ENCODE data around the gene TMEM129. TPM values are rescaled to one million over a fixed set of nuclear protein-coding genes. Genes with fewer than 3 reads are reported as not detected.

Gene TMEM129
- total and polyA plus RNA-seq, 11 donors: 28.6 to 73.3 (median 37.2) TPM

DNA sequence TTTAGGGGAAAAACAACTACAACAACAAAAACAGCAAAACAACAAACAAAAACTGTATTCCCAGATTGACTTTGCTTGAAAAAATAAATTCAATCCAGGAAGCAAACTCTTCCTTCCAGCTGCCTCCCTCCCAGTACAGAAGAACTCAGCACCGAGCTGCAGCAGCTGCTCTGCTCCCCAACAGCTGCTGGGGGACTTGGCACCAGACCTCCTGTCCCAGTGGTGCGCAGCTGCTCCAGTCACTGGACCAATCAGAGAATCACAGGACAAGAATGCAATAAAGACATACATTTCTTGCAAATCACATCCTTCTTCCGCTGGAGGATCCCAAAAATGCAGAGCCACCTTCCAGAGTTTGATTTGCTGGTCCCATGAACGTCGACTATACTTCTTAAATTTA is 25.2 kb downstream of the TMEM129 start:
- Histone ChIP-seq H3K27ac (no peak overlapping the region), H3K9me3 (no peaks in the 10 kb centered on the region), H3K4me1 (no peaks in the 10 kb centered on the region), H3K27me3 (no peaks in the 10 kb centered on the region), H3K36me3 (peaks cover 0 to 99% (median 89%) of the 10 kb centered on the region in 9 donors), H3K4me3 (no peak overlapping the region)
- peak in 1 of 4 donors; percentile 52 for ATAC-seq
- no peak for DNase-seq
- intact Hi-C loops (cut with DNase I): loop anchor here in 2 of 10 donors (2.0 kb wide), 1 partner anchor 33 kb away; no protein-coding TSS in a partner anchor
- TF ChIP-seq POLR2A (IDR thresholded peaks at IDR 0.05): no peak
- TF ChIP-seq, protein P1, sequence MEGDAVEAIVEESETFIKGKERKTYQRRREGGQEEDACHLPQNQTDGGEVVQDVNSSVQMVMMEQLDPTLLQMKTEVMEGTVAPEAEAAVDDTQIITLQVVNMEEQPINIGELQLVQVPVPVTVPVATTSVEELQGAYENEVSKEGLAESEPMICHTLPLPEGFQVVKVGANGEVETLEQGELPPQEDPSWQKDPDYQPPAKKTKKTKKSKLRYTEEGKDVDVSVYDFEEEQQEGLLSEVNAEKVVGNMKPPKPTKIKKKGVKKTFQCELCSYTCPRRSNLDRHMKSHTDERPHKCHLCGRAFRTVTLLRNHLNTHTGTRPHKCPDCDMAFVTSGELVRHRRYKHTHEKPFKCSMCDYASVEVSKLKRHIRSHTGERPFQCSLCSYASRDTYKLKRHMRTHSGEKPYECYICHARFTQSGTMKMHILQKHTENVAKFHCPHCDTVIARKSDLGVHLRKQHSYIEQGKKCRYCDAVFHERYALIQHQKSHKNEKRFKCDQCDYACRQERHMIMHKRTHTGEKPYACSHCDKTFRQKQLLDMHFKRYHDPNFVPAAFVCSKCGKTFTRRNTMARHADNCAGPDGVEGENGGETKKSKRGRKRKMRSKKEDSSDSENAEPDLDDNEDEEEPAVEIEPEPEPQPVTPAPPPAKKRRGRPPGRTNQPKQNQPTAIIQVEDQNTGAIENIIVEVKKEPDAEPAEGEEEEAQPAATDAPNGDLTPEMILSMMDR (IDR thresholded peaks at IDR 0.05): no peak
- 73 to 80% (median 75%) methylated on average over 5 of the region's 5 CpGs for WGBS, 4 donors

DNA sequence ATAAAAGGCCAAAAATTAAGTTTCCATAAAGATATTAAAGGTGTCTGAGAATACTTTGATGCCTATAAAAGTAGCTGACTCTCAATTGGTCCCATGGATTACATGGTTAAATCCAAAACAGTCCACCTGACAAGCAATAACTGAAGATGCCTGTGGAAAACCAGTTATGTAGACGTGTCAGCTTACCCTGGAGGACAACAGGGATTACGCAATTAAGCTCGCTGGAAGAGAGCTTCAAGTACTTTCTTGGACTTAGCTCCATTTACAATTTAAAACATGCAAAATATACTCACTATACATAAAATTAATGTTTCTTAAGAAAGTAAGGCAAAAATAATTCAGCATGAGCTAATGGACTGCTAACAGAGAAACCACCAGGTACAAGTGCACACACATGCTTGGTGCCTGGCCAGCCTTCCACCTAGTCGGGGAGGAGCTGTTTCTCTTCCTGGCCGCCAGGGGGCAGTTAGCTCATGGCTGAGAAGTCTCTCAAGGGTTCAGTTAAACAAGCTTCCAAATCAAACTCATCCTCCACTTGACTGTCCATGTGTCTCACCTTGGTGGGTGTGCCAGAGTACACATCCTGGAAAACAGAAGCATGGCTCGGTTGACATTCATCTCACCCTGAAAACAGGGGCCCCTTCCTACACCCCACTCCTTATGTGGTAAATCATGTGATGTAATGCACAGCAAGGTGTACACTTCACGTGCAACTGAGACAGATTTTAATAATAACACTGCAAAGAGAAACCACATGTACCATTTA is 27.8 kb downstream of the TMEM129 start:
- no peak overlapping the region for H3K27ac ChIP-seq
- intact Hi-C loops (cut with DNase I): loop anchor here in 8 of 10 donors (1.0 to 2.0 kb wide), 3 partner anchors 31 to 33 kb away; no protein-coding TSS in a partner anchor
- WGBS, 4 donors: 45 to 57% (median 49%) methylated on average over 7 of the region's 7 CpGs

DNA sequence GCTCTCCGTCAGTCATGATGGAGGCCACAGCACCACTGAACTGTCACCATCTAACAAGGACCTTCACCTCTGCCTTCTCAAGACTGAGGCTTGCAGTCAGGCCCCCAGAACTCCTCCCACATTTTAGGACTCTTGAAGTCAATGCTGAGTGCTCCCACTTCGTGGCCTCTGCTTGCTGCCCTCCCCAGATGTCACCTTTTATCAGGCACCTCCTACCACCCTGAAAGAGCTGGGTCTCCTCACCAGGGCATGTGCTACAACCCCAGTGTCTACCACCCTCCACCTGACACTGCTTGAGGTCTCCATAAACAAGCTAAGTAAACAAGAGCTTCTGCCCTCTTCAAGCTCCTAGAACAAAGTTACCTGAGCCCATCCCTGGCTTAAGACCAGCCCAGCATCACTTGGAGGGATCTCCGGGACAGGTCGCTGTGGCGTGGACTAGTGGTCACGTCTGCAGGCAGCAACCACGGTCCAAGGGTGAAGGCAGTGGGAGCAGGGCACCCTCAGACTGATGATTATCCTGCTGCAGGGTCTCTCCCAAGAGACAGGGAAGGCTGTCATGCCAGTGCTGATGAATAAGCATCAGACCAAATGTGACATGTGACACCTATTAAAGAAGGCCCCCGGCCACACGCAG is 29.3 kb downstream of the TMEM129 start:
- WGBS, 4 donors: 82 to 92% (median 88%) methylated on average over 9 of the region's 9 CpGs
- H3K4me1 ChIP-seq: no peaks in the 10 kb centered on the region
- H3K27me3 ChIP-seq: no peaks in the 10 kb centered on the region
- TF ChIP-seq POLR2A (IDR thresholded peaks at IDR 0.05): no peak
- TF ChIP-seq, protein P1 (IDR thresholded peaks at IDR 0.05): no peak
- intact Hi-C loops (cut with DNase I): loop anchor here in 4 of 10 donors (2.0 kb wide), 2 partner anchors 33 to 35 kb away; no protein-coding TSS in a partner anchor
- no peak overlapping the region for H3K27ac ChIP-seq
- H3K4me3 ChIP-seq: no peak overlapping the region
- H3K9me3 ChIP-seq: no peaks in the 10 kb centered on the region
- no peak for ATAC-seq
- DNase-seq: no peak
- peaks cover 0 to 69% (median 57%) of the 10 kb centered on the region in 9 donors for H3K36me3 ChIP-seq

More for the DNA sequence above, 27.8 kb downstream of the TMEM129 start:
- Histone ChIP-seq H3K27me3 (no peaks in the 10 kb centered on the region), H3K9me3 (no peaks in the 10 kb centered on the region), H3K4me1 (no peaks in the 10 kb centered on the region), H3K36me3 (peaks cover 0 to 84% (median 67%) of the 10 kb centered on the region in 9 donors), H3K4me3 (no peak overlapping the region)
- ATAC-seq (peak; percentile 25 to 78 (median 78)), DNase-seq (peak; percentile 67 to 85 (median 69))
- TF ChIP-seq, protein P1 (IDR thresholded peaks at IDR 0.05): peak; percentile 81 to 96 (median 90)
- no peak for TF ChIP-seq POLR2A (IDR thresholded peaks at IDR 0.05)

DNA sequence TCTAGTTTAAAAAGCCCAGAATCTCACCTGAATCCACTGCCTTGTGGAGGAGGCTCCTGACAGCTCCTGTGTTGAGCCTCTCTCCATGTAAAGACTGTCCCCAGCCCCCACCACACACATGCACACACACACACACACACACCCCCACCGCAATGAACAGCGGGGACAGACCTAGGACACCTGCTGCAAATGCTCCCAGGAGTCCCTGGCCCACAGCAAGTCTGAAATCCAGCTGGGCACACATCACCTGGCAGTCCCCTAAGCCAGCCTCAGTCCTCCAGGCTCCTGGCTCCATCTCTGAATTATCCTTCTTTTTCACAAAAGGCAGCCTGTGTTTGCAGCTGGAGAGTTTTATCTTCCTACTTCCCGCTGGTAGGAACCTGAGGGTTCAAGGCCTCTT is 30.4 kb downstream of the TMEM129 start:
- no peak for ATAC-seq
- Histone ChIP-seq H3K4me1 (no peaks in the 10 kb centered on the region), H3K9me3 (no peaks in the 10 kb centered on the region), H3K27me3 (no peaks in the 10 kb centered on the region), H3K4me3 (no peak overlapping the region), H3K27ac (no peak overlapping the region), H3K36me3 (peaks cover 0 to 58% (median 46%) of the 10 kb centered on the region in 9 donors)
- no peak for TF ChIP-seq POLR2A (IDR thresholded peaks at IDR 0.05)
- TF ChIP-seq, protein P1 (IDR thresholded peaks at IDR 0.05): no peak
- no peak for DNase-seq
- intact Hi-C loops (cut with DNase I): no loop called here
- 96 to 100% (median 97%) methylated on average over 3 of the region's 3 CpGs for WGBS, 4 donors
